Measurements from ENCODE around the gene EID1.

EID1 gene

GRCh38 chr15:48871542-48871941 is 6.4 kb upstream of the EID1 start:
- Histone ChIP-seq H3K4me3 (ENCODE audit: low read length) (no peak overlapping the region), H3K36me3 (ENCODE audit: control insufficient read depth, low read depth, low read length) (no peaks in the 10 kb centered on the region), H3K4me1 (ENCODE audit: control insufficient read depth, low read depth, low read length) (no peaks in the 10 kb centered on the region), H3K9ac (ENCODE audit: low read length) (no peak overlapping the region), H3K27ac (ENCODE audit: low read length) (no peak overlapping the region), H3K27me3 (ENCODE audit: control insufficient read depth, insufficient read depth, low read length) (peaks cover 4% of the 10 kb centered on the region), H3K9me3 (ENCODE audit: control insufficient read depth, low read depth, low read length) (no peaks in the 10 kb centered on the region)

- H3K27me3 ChIP-seq (ENCODE audit: control insufficient read depth, insufficient read depth, low read length), result peaks cover 4% of the 10 kb centered on the region
- H3K9ac ChIP-seq (ENCODE audit: low read length), result no peak overlapping the region
- no peak overlapping the region for H3K27ac ChIP-seq (ENCODE audit: low read length)
- H3K36me3 ChIP-seq (ENCODE audit: control insufficient read depth, low read depth, low read length), result no peaks in the 10 kb centered on the region
- H3K4me1 ChIP-seq (ENCODE audit: control insufficient read depth, low read depth, low read length), result peaks cover 4% of the 10 kb centered on the region
- H3K9me3 ChIP-seq (ENCODE audit: control insufficient read depth, low read depth, low read length), result no peaks in the 10 kb centered on the region
- no peak overlapping the region for H3K4me3 ChIP-seq (ENCODE audit: low read length)
Measured at GRCh38 chr15:48872632-48873031, 5.3 kb upstream of the EID1 start.

- Histone ChIP-seq H3K4me1 (ENCODE audit: control insufficient read depth, low read depth, low read length) (peaks cover 4% of the 10 kb centered on the region), H3K27me3 (ENCODE audit: control insufficient read depth, insufficient read depth, low read length) (peaks cover 4% of the 10 kb centered on the region), H3K27ac (ENCODE audit: low read length) (no peak overlapping the region), H3K36me3 (ENCODE audit: control insufficient read depth, low read depth, low read length) (no peaks in the 10 kb centered on the region), H3K9ac (ENCODE audit: low read length) (no peak overlapping the region), H3K9me3 (ENCODE audit: control insufficient read depth, low read depth, low read length) (no peaks in the 10 kb centered on the region), H3K4me3 (ENCODE audit: low read length) (no peak overlapping the region)
Measured at GRCh38 chr15:48875241-48875960, 2.5 kb upstream of the EID1 start.

GRCh38 chr15:48876057-48876456 is 1.9 kb upstream of the EID1 start:
- H3K27me3 ChIP-seq (ENCODE audit: control insufficient read depth, insufficient read depth, low read length), result peaks cover 4% of the 10 kb centered on the region
- no peak overlapping the region for H3K27ac ChIP-seq (ENCODE audit: low read length)
- H3K36me3 ChIP-seq (ENCODE audit: control insufficient read depth, low read depth, low read length), result no peaks in the 10 kb centered on the region
- no peaks in the 10 kb centered on the region for H3K9me3 ChIP-seq (ENCODE audit: control insufficient read depth, low read depth, low read length)
- H3K9ac ChIP-seq (ENCODE audit: low read length), result no peak overlapping the region
- H3K4me3 ChIP-seq (ENCODE audit: low read length), result no peak overlapping the region
- H3K4me1 ChIP-seq (ENCODE audit: control insufficient read depth, low read depth, low read length), result peaks cover 4% of the 10 kb centered on the region

GRCh38 chr15:48880070-48880634 is 2.2 kb downstream of the EID1 start:
- H3K9me3 ChIP-seq (ENCODE audit: control insufficient read depth, low read depth, low read length), result no peaks in the 10 kb centered on the region
- no peak overlapping the region for H3K9ac ChIP-seq (ENCODE audit: low read length)
- H3K27ac ChIP-seq (ENCODE audit: low read length), result no peak overlapping the region
- H3K27me3 ChIP-seq (ENCODE audit: control insufficient read depth, insufficient read depth, low read length), result peaks cover 4% of the 10 kb centered on the region
- peaks cover 4% of the 10 kb centered on the region for H3K4me1 ChIP-seq (ENCODE audit: control insufficient read depth, low read depth, low read length)
- peak overlapping the region; percentile 97 for H3K4me3 ChIP-seq (ENCODE audit: low read length)
- no peaks in the 10 kb centered on the region for H3K36me3 ChIP-seq (ENCODE audit: control insufficient read depth, low read depth, low read length)

- no peaks in the 10 kb centered on the region for H3K27me3 ChIP-seq (ENCODE audit: control insufficient read depth, insufficient read depth, low read length)
- H3K9me3 ChIP-seq (ENCODE audit: control insufficient read depth, low read depth, low read length), result no peaks in the 10 kb centered on the region
- H3K4me3 ChIP-seq (ENCODE audit: low read length), result no peak overlapping the region
- H3K36me3 ChIP-seq (ENCODE audit: control insufficient read depth, low read depth, low read length), result no peaks in the 10 kb centered on the region
- no peaks in the 10 kb centered on the region for H3K4me1 ChIP-seq (ENCODE audit: control insufficient read depth, low read depth, low read length)
- no peak overlapping the region for H3K9ac ChIP-seq (ENCODE audit: low read length)
- H3K27ac ChIP-seq (ENCODE audit: low read length), result no peak overlapping the region
Measured at GRCh38 chr15:48883699-48884098, 5.8 kb downstream of the EID1 start.

GRCh38 chr15:48887144-48887543 is 9.2 kb downstream of the EID1 start:
- Histone ChIP-seq H3K27ac (ENCODE audit: low read length) (no peak overlapping the region), H3K9ac (ENCODE audit: low read length) (no peak overlapping the region), H3K9me3 (ENCODE audit: control insufficient read depth, low read depth, low read length) (no peaks in the 10 kb centered on the region), H3K27me3 (ENCODE audit: control insufficient read depth, insufficient read depth, low read length) (no peaks in the 10 kb centered on the region), H3K4me3 (ENCODE audit: low read length) (no peak overlapping the region), H3K36me3 (ENCODE audit: control insufficient read depth, low read depth, low read length) (no peaks in the 10 kb centered on the region), H3K4me1 (ENCODE audit: control insufficient read depth, low read depth, low read length) (no peaks in the 10 kb centered on the region)

GRCh38 chr15:48888191-48888590 is 10.3 kb downstream of the EID1 start:
- Histone ChIP-seq H3K4me1 (ENCODE audit: control insufficient read depth, low read depth, low read length) (no peaks in the 10 kb centered on the region), H3K27me3 (ENCODE audit: control insufficient read depth, insufficient read depth, low read length) (no peaks in the 10 kb centered on the region), H3K36me3 (ENCODE audit: control insufficient read depth, low read depth, low read length) (no peaks in the 10 kb centered on the region), H3K4me3 (ENCODE audit: low read length) (no peak overlapping the region), H3K9me3 (ENCODE audit: control insufficient read depth, low read depth, low read length) (no peaks in the 10 kb centered on the region), H3K9ac (ENCODE audit: low read length) (no peak overlapping the region), H3K27ac (ENCODE audit: low read length) (no peak overlapping the region)

- H3K9ac ChIP-seq (ENCODE audit: low read length), result no peak overlapping the region
- no peak overlapping the region for H3K27ac ChIP-seq (ENCODE audit: low read length)
Measured at GRCh38 chr15:48888836-48889235, 10.9 kb downstream of the EID1 start.

GRCh38 chr15:48889925-48890324 is 12.0 kb downstream of the EID1 start:
- Histone ChIP-seq H3K9ac (ENCODE audit: low read length) (no peak overlapping the region), H3K4me3 (ENCODE audit: low read length) (no peak overlapping the region), H3K4me1 (ENCODE audit: control insufficient read depth, low read depth, low read length) (no peaks in the 10 kb centered on the region), H3K36me3 (ENCODE audit: control insufficient read depth, low read depth, low read length) (no peaks in the 10 kb centered on the region), H3K27ac (ENCODE audit: low read length) (no peak overlapping the region), H3K9me3 (ENCODE audit: control insufficient read depth, low read depth, low read length) (no peaks in the 10 kb centered on the region), H3K27me3 (ENCODE audit: control insufficient read depth, insufficient read depth, low read length) (no peaks in the 10 kb centered on the region)

More at GRCh38 chr15:48888836-48889235, 10.9 kb downstream of the EID1 start:
- no peaks in the 10 kb centered on the region for H3K36me3 ChIP-seq (ENCODE audit: control insufficient read depth, low read depth, low read length)
- H3K4me1 ChIP-seq (ENCODE audit: control insufficient read depth, low read depth, low read length), result no peaks in the 10 kb centered on the region
- H3K4me3 ChIP-seq (ENCODE audit: low read length), result no peak overlapping the region
- no peaks in the 10 kb centered on the region for H3K9me3 ChIP-seq (ENCODE audit: control insufficient read depth, low read depth, low read length)
- no peaks in the 10 kb centered on the region for H3K27me3 ChIP-seq (ENCODE audit: control insufficient read depth, insufficient read depth, low read length)

- Histone ChIP-seq H3K4me1 (ENCODE audit: control insufficient read depth, low read depth, low read length) (no peaks in the 10 kb centered on the region), H3K9me3 (ENCODE audit: control insufficient read depth, low read depth, low read length) (no peaks in the 10 kb centered on the region), H3K4me3 (ENCODE audit: low read length) (no peak overlapping the region), H3K9ac (ENCODE audit: low read length) (no peak overlapping the region), H3K36me3 (ENCODE audit: control insufficient read depth, low read depth, low read length) (no peaks in the 10 kb centered on the region), H3K27ac (ENCODE audit: low read length) (no peak overlapping the region), H3K27me3 (ENCODE audit: control insufficient read depth, insufficient read depth, low read length) (no peaks in the 10 kb centered on the region)
Measured at GRCh38 chr15:48890375-48890972, 12.5 kb downstream of the EID1 start.

All from iPS-18a (cell line).